VCaP (cell line): ENCODE measurements around the gene MAGI1.
"Not testable (repeated sequence)": the region's sequence is repeated elsewhere in the genome, so short reads cannot be mapped to it uniquely, and the experiment has no call there.

ENCODE experiments used
- H3K27ac ChIP-seq: fragments of 450-650 bp; 2 replicates; pipeline ENCODE4 v1.5.1; 2017
- CTCF ChIP-seq: fragments of 450-650 bp; conservative IDR thresholded peaks from 2 replicates; pipeline ENCODE4 v1.5.1; 2017; ENCODE audit warnings: mild to moderate bottlenecking, moderate library complexity

Gene MAGI1

DNA sequence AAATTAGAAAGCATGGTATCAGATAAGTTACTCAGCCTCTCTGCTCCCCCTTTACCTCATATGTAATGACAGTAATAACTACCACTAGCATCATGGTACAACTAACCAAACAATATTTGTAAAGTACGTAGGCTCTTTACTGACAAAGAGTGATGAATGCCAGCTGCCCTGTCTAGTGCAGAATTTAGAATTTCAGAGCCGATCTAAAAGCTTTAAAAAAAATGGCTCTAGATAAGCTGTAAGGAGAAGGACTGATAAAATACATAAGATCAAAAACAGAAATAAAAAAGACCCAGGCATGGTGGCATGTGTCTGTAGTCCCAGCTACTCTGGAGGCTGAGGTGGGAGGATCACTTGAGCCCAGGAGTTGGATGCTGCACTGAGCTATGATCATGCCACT lies 424.1 kb downstream of the MAGI1 start:
- TF ChIP-seq CTCF: no peak
- H3K27ac ChIP-seq: no peak overlapping the region

- not testable (repeated sequence) for H3K27ac ChIP-seq
Observed at GRCh38 chr3:65607965-65608460, 430.7 kb downstream of the MAGI1 start.

DNA sequence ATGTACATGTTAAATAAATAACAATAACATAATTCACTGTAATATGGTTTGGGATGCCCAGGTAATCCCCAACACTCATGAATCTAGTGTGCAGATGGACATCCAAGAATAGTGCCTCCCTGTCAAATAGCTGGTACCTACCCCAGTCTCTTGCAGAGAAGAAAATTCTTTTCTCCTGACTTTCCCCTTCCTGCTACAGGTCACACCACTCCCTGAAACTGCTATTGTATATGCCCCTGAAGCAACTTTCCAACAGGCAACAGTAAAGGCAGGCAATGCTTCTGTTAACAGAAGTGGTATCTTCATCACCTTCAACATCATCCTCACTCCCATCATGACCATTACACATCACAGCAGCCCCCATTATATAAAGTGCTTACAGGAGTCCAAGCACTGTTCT lies 431.6 kb downstream of the MAGI1 start:
- no peak for TF ChIP-seq CTCF
- no peak overlapping the region for H3K27ac ChIP-seq

DNA sequence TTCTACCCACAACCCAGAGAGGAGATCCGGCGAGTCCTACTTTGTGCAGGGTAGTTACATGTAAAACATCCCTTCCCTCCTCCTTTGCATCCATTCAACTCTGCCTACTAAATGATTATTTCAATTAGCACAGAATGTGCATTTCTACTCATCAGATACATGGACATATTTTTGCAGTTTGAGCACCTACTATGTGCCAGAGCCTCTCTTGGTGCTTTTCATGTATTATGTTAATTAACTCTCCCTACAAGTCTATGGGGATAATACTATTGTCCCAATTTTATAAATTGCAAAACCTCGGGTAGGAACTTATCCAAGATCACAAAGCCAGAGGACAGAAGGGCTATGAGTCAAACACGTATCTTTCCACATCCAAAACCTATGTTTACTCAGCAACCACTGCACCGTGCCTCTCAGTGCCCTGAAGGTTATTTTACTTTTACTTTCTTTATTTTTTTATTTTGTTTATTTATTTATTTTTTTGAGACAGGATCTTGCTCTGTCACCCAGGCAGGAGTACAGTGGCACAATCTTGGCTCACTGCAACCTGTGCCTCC lies 432.8 kb downstream of the MAGI1 start:
- TF ChIP-seq CTCF: no peak

GRCh38 chr3:65604863-65605526 lies 433.7 kb downstream of the MAGI1 start:
- H3K27ac ChIP-seq: no peak overlapping the region
- no peak for TF ChIP-seq CTCF

More for the DNA sequence above, 432.8 kb downstream of the MAGI1 start:
- H3K27ac ChIP-seq: no peak overlapping the region

DNA sequence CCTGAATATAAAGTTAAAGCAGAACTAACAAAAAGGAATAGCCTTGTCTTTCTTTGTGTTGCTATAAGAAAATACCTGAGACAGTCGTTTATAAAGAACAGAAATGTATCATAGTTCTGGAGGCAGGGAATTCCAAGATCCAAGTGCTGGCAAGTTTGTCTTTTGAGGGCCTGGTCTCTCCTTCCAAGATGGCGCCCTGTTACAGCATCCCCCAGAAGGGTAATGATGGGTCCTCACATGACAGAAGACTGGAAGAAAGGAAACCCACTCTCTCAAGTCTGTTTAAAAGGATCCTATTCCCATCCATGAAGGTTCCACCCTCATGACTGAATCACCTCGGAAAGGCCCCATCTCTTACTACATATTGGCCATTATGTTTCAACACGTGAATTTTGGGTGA lies 435.1 kb downstream of the MAGI1 start:
- no peak for TF ChIP-seq CTCF
- no peak overlapping the region for H3K27ac ChIP-seq

GRCh38 chr3:65600888-65601287 lies 437.8 kb downstream of the MAGI1 start:
- no peak overlapping the region for H3K27ac ChIP-seq
- TF ChIP-seq CTCF: no peak

DNA sequence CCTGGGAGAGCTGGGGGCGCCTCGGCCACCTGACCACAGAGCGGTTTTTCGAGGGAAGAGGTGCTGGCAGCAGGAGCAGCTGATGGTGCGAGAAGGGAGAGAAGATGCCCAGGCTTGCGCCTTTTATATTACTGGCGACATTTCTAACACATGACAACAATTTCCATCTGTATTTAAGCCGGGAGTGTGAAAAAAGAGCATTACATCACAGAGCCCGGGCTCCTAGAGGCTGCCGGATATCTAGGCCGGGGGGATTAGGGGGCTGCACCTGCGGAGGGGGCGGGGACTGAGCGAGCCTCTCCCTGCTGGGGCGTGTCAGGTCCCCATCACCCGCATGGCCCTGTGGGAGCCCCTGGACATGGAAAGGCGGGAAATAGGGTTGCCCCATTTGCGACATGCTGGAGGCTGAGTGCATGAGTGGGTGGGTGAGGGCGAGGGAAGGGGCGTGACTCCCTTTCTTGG lies 440.7 kb downstream of the MAGI1 start:
- TF ChIP-seq CTCF: no peak
- no peak overlapping the region for H3K27ac ChIP-seq
